Gastroesophageal sphincter (tissue), 3 donors: ENCODE measurements around the gene RAD51B.

Source experiments
- POLR2A ChIP-seq, 2 donors: fragments of 450-650 bp; IDR thresholded peaks; one replicate each; pipeline ENCODE4 v1.6.1; 2017; ENCODE audit warnings: antibody characterized with exemption in 2 of 2, mild to moderate bottlenecking in 2 of 2, moderate library complexity in 1 of 2
- POLR2AphosphoS5 ChIP-seq: sonication (generic); formaldehyde crosslinking; IDR thresholded peaks from one replicate; pipeline ENCODE4 v1.6.1; 2017; ENCODE audit warnings: antibody characterized with exemption
- TF ChIP-seq, protein P1 (sequence below), 4 experiments: fragments of 200-600 bp in 2 of 4; fragments of 450-650 bp in 2 of 4; sonication (generic) in 1 of 4; IDR thresholded peaks; one replicate each; pipeline ENCODE4 v1.5.1; 2017 to 2019; ENCODE audit warnings: antibody characterized with exemption in 4 of 4, mild to moderate bottlenecking in 2 of 4, moderate library complexity in 2 of 4

DNA sequence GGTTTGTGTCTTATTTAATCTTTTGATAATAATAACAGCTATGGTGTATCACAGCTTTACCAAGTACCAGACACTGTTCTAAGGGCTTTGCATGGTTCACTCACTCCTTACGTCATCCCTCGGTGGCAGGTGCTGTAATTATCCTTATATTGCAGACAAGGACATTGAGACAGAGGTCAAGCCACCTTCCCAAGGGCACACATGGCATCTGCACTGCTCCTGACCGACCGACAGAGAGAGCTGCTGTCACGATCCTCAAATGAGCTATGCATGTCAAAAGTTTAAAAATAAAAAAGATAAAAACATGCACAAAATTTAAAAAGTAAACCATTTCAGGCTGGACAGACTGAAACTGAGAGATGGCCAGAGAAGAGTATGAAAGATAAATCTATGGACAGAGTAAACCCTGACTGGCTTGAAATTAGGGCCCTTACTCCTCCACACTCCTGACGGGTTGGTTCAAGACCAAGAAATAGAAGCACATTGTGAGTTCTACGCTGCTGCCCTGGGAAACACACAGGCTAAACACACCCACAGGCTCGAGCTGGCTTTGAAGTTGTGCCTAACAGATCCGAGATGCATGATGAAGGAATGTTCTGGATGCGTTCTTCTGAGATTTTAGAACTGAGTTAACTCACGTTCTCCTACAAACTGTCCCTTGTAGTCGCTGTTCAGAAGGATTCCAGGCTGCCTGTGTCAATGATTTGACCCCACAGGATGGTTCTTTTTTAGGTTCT, 704.6 kb downstream of the RAD51B start:
- TF ChIP-seq, protein P1, sequence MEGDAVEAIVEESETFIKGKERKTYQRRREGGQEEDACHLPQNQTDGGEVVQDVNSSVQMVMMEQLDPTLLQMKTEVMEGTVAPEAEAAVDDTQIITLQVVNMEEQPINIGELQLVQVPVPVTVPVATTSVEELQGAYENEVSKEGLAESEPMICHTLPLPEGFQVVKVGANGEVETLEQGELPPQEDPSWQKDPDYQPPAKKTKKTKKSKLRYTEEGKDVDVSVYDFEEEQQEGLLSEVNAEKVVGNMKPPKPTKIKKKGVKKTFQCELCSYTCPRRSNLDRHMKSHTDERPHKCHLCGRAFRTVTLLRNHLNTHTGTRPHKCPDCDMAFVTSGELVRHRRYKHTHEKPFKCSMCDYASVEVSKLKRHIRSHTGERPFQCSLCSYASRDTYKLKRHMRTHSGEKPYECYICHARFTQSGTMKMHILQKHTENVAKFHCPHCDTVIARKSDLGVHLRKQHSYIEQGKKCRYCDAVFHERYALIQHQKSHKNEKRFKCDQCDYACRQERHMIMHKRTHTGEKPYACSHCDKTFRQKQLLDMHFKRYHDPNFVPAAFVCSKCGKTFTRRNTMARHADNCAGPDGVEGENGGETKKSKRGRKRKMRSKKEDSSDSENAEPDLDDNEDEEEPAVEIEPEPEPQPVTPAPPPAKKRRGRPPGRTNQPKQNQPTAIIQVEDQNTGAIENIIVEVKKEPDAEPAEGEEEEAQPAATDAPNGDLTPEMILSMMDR (IDR thresholded peaks at IDR 0.05) = peak; percentile 44 to 66 (median 60)
- TF ChIP-seq POLR2AphosphoS5 (peak; percentile 25), POLR2A (IDR thresholded peaks at IDR 0.05) (no peak)
